HT-29 (cell line): Measurements from ENCODE around the gene PPFIA3. TPM values are rescaled to one million over a fixed set of nuclear protein-coding genes. Genes with fewer than 3 reads are reported as not detected.

Source experiments
- DNase-seq: peaks from one replicate; pipeline ENCODE4 v3.0.0-alpha.2; 2015; ENCODE audit warnings: low spot score
- total RNA-seq: library from RNA; depleted of rRNA; stranded (reverse); fragments of >200 nt; shearing (Covaris generic); gene quantifications from 2 replicates; pipeline ENCODE4 v1.2.3, GENCODE V29; 2014; rRNA removed

Gene PPFIA3
- total RNA-seq: 22.9 and 30.1 TPM in 2 replicates

- DNase-seq: peak; percentile 60
Measured at GRCh38 chr19:49119411-49120324, at the start of gene PPFIA3. TSS of gene PPFIA3 (plus strand) at chr19:49119544. CDS start at chr19:49127874, 8,330 bp downstream.

- no peak for DNase-seq
Measured at GRCh38 chr19:49070416-49070815, 48.9 kb upstream of the PPFIA3 start.

- DNase-seq: no peak
Measured at GRCh38 chr19:49071860-49072547, 47.3 kb upstream of the PPFIA3 start.

- DNase-seq: peak; percentile 40
Measured at GRCh38 chr19:49073514-49074378, 45.6 kb upstream of the PPFIA3 start.

- DNase-seq: peak; percentile 81
Measured at GRCh38 chr19:49074869-49075268, 44.5 kb upstream of the PPFIA3 start.

GRCh38 chr19:49080392-49080791 is 39.0 kb upstream of the PPFIA3 start:
- no peak for DNase-seq

- DNase-seq: no peak
Measured at GRCh38 chr19:49081273-49081672, 38.1 kb upstream of the PPFIA3 start.

- no peak for DNase-seq
Measured at GRCh38 chr19:49084206-49085019, 34.9 kb upstream of the PPFIA3 start.

GRCh38 chr19:49085020-49085867 is 34.1 kb upstream of the PPFIA3 start, which contains the start of gene SNRNP70:
TSS of gene SNRNP70 (plus strand) at chr19:49085451. CDS start at chr19:49086415, 964 bp downstream.
- DNase-seq: peak; percentile 100

- DNase-seq: no peak
Measured at GRCh38 chr19:49085868-49086232, 33.5 kb upstream of the PPFIA3 start.

- DNase-seq: no peak
Measured at GRCh38 chr19:49086296-49086695, 33.0 kb upstream of the PPFIA3 start.

- no peak for DNase-seq
Measured at GRCh38 chr19:49091391-49092038, 27.8 kb upstream of the PPFIA3 start.

GRCh38 chr19:49092686-49093085 is 26.7 kb upstream of the PPFIA3 start:
- no peak for DNase-seq

- no peak for DNase-seq
Measured at GRCh38 chr19:49094505-49095482, 24.6 kb upstream of the PPFIA3 start.

- peak; percentile 94 for DNase-seq
Measured at GRCh38 chr19:49097453-49098288, 21.7 kb upstream of the PPFIA3 start.

GRCh38 chr19:49098795-49099194 is 20.5 kb upstream of the PPFIA3 start:
- DNase-seq: no peak

GRCh38 chr19:49101160-49101559 is 18.2 kb upstream of the PPFIA3 start:
- no peak for DNase-seq
